SK-N-SH (cell line): ENCODE results near the gene HOXC6. TPM values are rescaled to one million over a fixed set of nuclear protein-coding genes. Genes with fewer than 3 reads are reported as not detected.

Experiments
- CTCF ChIA-PET: fragments of 300-600, 350-600 bp; formaldehyde crosslinking; extraction: SDS; loops from one replicate; lab custom pipeline; 2021; lab: Yijun Ruan, JAX
- POLR2A ChIA-PET: fragments of 350-600 bp; sonication (Branson Sonifier 250); formaldehyde crosslinking; extraction: SDS; loops from one replicate; lab custom pipeline; 2020; ENCODE audit warnings: antibody characterized with exemption, inconsistent platforms; lab: Yijun Ruan, JAX
- DNase-seq: peaks from one replicate; pipeline ENCODE4 v3.0.0; 2012
- H2AFZ ChIP-seq: fragments of 200-600 bp; sonication (generic); 2 replicates; pipeline ENCODE4 v1.8.1; 2016; ENCODE audit warnings: antibody characterized with exemption, mild to moderate bottlenecking, low read depth
- H3F3A ChIP-seq: fragments of 200-600 bp; sonication (generic); replicated peaks from 2 replicates; pipeline ENCODE3; 2016; ENCODE audit warnings: antibody characterized with exemption, mild to moderate bottlenecking; ENCODE audit not compliant: insufficient read depth
- H3K27ac ChIP-seq, 2 experiments: fragments of 200-500 bp in 1 of 2; fragments of 200-600 bp in 1 of 2; sonication (Bioruptor generic) in 1 of 2; sonication (generic), shearing (Covaris generic) in 1 of 2; 2 replicates each; pipeline versions ENCODE4 v1.5.1 to v1.6.1; 2014 to 2016; ENCODE audit warnings: low read depth in 2 of 2, inconsistent platforms in 1 of 2, low read length in 1 of 2, mild to moderate bottlenecking in 1 of 2, mixed read lengths in 1 of 2
- H3K27me3 ChIP-seq: fragments of 200-600 bp; sonication (generic), shearing (Covaris generic); 2 replicates; pipeline ENCODE4 v1.6.1; 2016; ENCODE audit warnings: mixed run types; ENCODE audit not compliant: insufficient read depth
- H3K36me3 ChIP-seq, 2 experiments: fragments of 200-500 bp in 1 of 2; fragments of 200-600 bp in 1 of 2; sonication (Bioruptor generic) in 1 of 2; sonication (generic) in 1 of 2; replicated peaks in 1 of 2; 2 replicates each; pipeline versions ENCODE3 to v1.5.1; 2014 to 2016; ENCODE audit warnings: low read length in 1 of 2, mild to moderate bottlenecking in 1 of 2; ENCODE audit not compliant: insufficient read depth in 2 of 2, control insufficient read depth in 1 of 2
- H3K4me1 ChIP-seq, 2 experiments: fragments of 200-500 bp in 1 of 2; fragments of 200-600 bp in 1 of 2; sonication (Bioruptor generic) in 1 of 2; sonication (generic), shearing (Covaris generic) in 1 of 2; 2 replicates each; pipeline versions ENCODE4 v1.5.1 to v1.6.1; 2014 to 2016; ENCODE audit warnings: low read depth in 1 of 2, low read length in 1 of 2, mixed run types in 1 of 2; ENCODE audit not compliant: insufficient read depth in 2 of 2, control insufficient read depth in 1 of 2
- H3K4me2 ChIP-seq: fragments of 200-600 bp; sonication (generic), shearing (Covaris generic); 2 replicates; pipeline ENCODE4 v1.6.1; 2017; ENCODE audit warnings: mixed run types
- H3K4me3 ChIP-seq, 2 experiments: fragments of 200-500 bp in 1 of 2; fragments of 200-600 bp in 1 of 2; sonication (Bioruptor generic) in 1 of 2; sonication (generic), shearing (Covaris generic) in 1 of 2; 2 replicates each; pipeline versions ENCODE4 v1.5.1 to v1.8.1; 2014 to 2016; ENCODE audit warnings: low read depth in 2 of 2, inconsistent platforms in 1 of 2, low read length in 1 of 2, mild to moderate bottlenecking in 1 of 2, mixed read lengths in 1 of 2, moderate library complexity in 1 of 2
- H3K79me2 ChIP-seq: fragments of 200-600 bp; sonication (generic); 2 replicates; pipeline ENCODE4 v1.8.1; 2017; ENCODE audit warnings: mild to moderate bottlenecking; ENCODE audit not compliant: insufficient read depth
- H3K9ac ChIP-seq: fragments of 200-600 bp; sonication (generic); 2 replicates; pipeline ENCODE4 v1.6.1; 2017; ENCODE audit warnings: mixed run types
- H3K9me2 ChIP-seq: fragments of 200-600 bp; sonication (generic); 2 replicates; pipeline ENCODE4 v1.6.1; 2017; ENCODE audit warnings: mixed run types
- H3K9me3 ChIP-seq: fragments of 200-600 bp; sonication (generic); 2 replicates; pipeline ENCODE4 v1.6.1; 2017; ENCODE audit warnings: mixed run types, mild to moderate bottlenecking, moderate library complexity
- H4K20me1 ChIP-seq: fragments of 200-600 bp; sonication (generic); 2 replicates; pipeline ENCODE4 v1.6.1; 2017; ENCODE audit warnings: mild to moderate bottlenecking, mixed run types; ENCODE audit not compliant: insufficient read depth
- EP300 ChIP-seq, 2 experiments: IDR thresholded peaks; 2 replicates each; pipeline versions ENCODE4 v1.4.0 to v1.6.1; 2012; ENCODE audit warnings: borderline replicate concordance in 1 of 2, low read depth in 1 of 2, low read length in 1 of 2
- FOXJ3 ChIP-seq: sonication (generic); formaldehyde crosslinking; IDR thresholded peaks from 2 replicates; pipeline ENCODE4 v1.5.1; 2020; ENCODE audit warnings: mild to moderate bottlenecking, missing genetic modification reagents
- FOXM1 ChIP-seq: IDR thresholded peaks from 2 replicates; pipeline ENCODE4 v1.4.0; 2012; ENCODE audit warnings: low read depth, mild to moderate bottlenecking
- GABPA ChIP-seq: IDR thresholded peaks from 2 replicates; pipeline ENCODE4 v1.4.0; 2012; ENCODE audit warnings: low read depth, mild to moderate bottlenecking
- JUND ChIP-seq: IDR thresholded peaks from 2 replicates; pipeline ENCODE4 v1.4.0; 2012
- MAX ChIP-seq: IDR thresholded peaks from 2 replicates; pipeline ENCODE4 v1.4.0; 2012; ENCODE audit warnings: low read depth
- MEF2A ChIP-seq: IDR thresholded peaks from 2 replicates; pipeline ENCODE4 v1.4.0; 2012; ENCODE audit warnings: low read depth, borderline replicate concordance
- MXI1 ChIP-seq: IDR thresholded peaks from 2 replicates; pipeline ENCODE4 v1.6.1; 2012; ENCODE audit warnings: mild to moderate bottlenecking, low read depth, low read length, improper control_type of control experiment
- NFIC ChIP-seq: IDR thresholded peaks from 2 replicates; pipeline ENCODE4 v1.4.0; 2012; ENCODE audit warnings: borderline replicate concordance
- POLR2AphosphoS5 ChIP-seq: IDR thresholded peaks from 2 replicates; pipeline ENCODE4 v1.6.1; 2012; ENCODE audit warnings: low read depth, low read length
- RFX5 ChIP-seq: IDR thresholded peaks from 2 replicates; pipeline ENCODE4 v1.6.1; 2012; ENCODE audit warnings: mild to moderate bottlenecking, improper control_type of control experiment, low read length
- RXRA ChIP-seq: IDR thresholded peaks from 2 replicates; pipeline ENCODE4 v1.4.0; 2012; ENCODE audit warnings: low read depth, mild to moderate bottlenecking, borderline replicate concordance
- SMC3 ChIP-seq: IDR thresholded peaks from 2 replicates; pipeline ENCODE4 v1.6.1; 2012; ENCODE audit warnings: low read depth, low read length, improper control_type of control experiment
- TCF12 ChIP-seq: IDR thresholded peaks from 2 replicates; pipeline ENCODE4 v1.4.0; 2012
- TEAD4 ChIP-seq: IDR thresholded peaks from 2 replicates; pipeline ENCODE4 v1.4.0; 2012; ENCODE audit warnings: mild to moderate bottlenecking, borderline replicate concordance; ENCODE audit not compliant: insufficient read depth
- WGBS: methylation state at CpG from one replicate; pipeline ENCODE4 v1.1.6; 2017; ENCODE audit warnings: low lambda C conversion rate; 5-methylcytosine and 5-hydroxymethylcytosine counted together
- polyA plus RNA-seq, 3 experiments: library from polyadenylated mRNA; depleted of rRNA; stranded (reverse); fragments of >200 nt; gene quantifications; 2 replicates each; pipeline ENCODE4 v1.2.3, GENCODE V29; 2012
- TF ChIP-seq, protein P1 (sequence below): IDR thresholded peaks from 2 replicates; pipeline ENCODE4 v1.4.0; 2012; ENCODE audit warnings: low read depth, borderline replicate concordance
- TF ChIP-seq, protein P2 (sequence below): fragments of 150-350 bp; IDR thresholded peaks from 2 replicates; pipeline ENCODE4 v1.6.1; 2017; ENCODE audit warnings: antibody characterized with exemption, low read length, low read depth, borderline replicate concordance
- TF ChIP-seq, protein P3 (sequence below): IDR thresholded peaks from 2 replicates; pipeline ENCODE4 v1.4.0; 2012; ENCODE audit warnings: low read depth, borderline replicate concordance

HOXC6 gene
- polyA plus RNA-seq, 1 of the 3 experiments (the other 2 are of a cell fraction) = 9.1 TPM

DNA sequence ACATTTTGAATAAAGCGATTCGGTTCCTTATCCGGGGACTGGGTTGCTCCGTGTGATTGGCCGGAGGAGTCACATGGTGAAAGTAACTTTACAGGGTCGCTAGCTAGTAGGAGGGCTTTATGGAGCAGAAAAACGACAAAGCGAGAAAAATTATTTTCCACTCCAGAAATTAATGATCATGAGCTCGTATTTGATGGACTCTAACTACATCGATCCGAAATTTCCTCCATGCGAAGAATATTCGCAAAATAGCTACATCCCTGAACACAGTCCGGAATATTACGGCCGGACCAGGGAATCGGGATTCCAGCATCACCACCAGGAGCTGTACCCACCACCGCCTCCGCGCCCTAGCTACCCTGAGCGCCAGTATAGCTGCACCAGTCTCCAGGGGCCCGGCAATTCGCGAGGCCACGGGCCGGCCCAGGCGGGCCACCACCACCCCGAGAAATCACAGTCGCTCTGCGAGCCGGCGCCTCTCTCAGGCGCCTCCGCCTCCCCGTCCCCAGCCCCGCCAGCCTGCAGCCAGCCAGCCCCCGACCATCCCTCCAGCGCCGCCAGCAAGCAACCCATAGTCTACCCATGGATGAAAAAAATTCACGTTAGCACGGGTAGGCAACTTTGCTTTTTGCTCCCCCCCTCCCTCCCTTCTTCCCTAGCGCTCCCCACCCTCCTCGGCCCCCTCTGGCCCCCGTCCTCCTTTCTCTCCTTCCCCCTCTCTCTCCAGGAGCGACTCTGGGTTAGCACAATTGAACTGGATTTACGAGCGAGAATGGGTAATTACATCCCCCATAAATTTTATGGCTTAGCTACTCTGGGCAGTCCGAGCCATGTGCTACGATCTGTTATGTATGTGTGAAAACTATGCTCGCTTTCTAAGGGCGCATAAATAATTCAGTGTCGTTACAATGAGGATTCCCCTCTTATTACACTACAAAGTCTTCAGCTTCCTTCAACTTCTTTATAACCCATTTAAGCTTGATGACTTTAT is 25.8 kb downstream of the HOXC6 start, which contains the start of gene HOXC4 (continued):
- TF ChIP-seq, protein P1, sequence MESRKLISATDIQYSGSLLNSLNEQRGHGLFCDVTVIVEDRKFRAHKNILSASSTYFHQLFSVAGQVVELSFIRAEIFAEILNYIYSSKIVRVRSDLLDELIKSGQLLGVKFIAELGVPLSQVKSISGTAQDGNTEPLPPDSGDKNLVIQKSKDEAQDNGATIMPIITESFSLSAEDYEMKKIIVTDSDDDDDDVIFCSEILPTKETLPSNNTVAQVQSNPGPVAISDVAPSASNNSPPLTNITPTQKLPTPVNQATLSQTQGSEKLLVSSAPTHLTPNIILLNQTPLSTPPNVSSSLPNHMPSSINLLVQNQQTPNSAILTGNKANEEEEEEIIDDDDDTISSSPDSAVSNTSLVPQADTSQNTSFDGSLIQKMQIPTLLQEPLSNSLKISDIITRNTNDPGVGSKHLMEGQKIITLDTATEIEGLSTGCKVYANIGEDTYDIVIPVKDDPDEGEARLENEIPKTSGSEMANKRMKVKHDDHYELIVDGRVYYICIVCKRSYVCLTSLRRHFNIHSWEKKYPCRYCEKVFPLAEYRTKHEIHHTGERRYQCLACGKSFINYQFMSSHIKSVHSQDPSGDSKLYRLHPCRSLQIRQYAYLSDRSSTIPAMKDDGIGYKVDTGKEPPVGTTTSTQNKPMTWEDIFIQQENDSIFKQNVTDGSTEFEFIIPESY = no peak
- TF ChIP-seq, protein P2, sequence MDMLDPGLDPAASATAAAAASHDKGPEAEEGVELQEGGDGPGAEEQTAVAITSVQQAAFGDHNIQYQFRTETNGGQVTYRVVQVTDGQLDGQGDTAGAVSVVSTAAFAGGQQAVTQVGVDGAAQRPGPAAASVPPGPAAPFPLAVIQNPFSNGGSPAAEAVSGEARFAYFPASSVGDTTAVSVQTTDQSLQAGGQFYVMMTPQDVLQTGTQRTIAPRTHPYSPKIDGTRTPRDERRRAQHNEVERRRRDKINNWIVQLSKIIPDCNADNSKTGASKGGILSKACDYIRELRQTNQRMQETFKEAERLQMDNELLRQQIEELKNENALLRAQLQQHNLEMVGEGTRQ = peak; percentile 65
- TF ChIP-seq MEF2A (no peak), FOXJ3 (CRISPR knock-in tag) (no peak), POLR2AphosphoS5 (no peak; the same call in 1 of the 2 replicates), RFX5 (no peak), MXI1 (peak; percentile 66), FOXM1 (no peak), TEAD4 (no peak), GABPA (no peak), EP300 (IDR thresholded peaks at IDR 0.05; ENCODE audit: borderline replicate concordance in 1 of 2, low read depth in 1 of 2, low read length in 1 of 2) (no peak), NFIC (no peak), SMC3 (no peak)

DNA sequence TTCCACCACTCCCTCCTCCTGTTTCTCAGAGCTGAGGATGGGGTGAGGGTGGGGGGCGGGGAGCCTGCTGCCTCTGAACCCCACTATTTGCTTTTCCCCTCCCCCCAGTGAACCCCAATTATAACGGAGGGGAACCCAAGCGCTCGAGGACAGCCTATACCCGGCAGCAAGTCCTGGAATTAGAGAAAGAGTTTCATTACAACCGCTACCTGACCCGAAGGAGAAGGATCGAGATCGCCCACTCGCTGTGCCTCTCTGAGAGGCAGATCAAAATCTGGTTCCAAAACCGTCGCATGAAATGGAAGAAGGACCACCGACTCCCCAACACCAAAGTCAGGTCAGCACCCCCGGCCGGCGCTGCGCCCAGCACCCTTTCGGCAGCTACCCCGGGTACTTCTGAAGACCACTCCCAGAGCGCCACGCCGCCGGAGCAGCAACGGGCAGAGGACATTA is 26.5 kb downstream of the HOXC6 start:
- peaks cover 8% of the 10 kb centered on the region for H3F3A ChIP-seq
- H3K9ac ChIP-seq = peak overlapping the region; percentile 81
- peak overlapping the region in 1 of 2 experiments; percentile 96; a peak in 2 of 4 replicates for H3K27ac ChIP-seq
- H3K4me2 ChIP-seq = peak overlapping the region; percentile 86
- H3K9me2 ChIP-seq = no peaks in the 10 kb centered on the region
- H3K27me3 ChIP-seq = no peaks in the 10 kb centered on the region
- no peaks in the 10 kb centered on the region for H4K20me1 ChIP-seq
- POLR2A ChIA-PET = interaction anchor here (0.6 to 3.6 kb wide), 7 partner anchors 19 to 134 kb away, joined by 3 to 25 read pairs (median 13); partner anchors contain the start of genes HOXC5 and SMUG1
- H3K4me3 ChIP-seq = peak overlapping the region; percentile 82 to 85
- H3K79me2 ChIP-seq = peaks cover 25% of the 10 kb centered on the region
- peak overlapping the region; percentile 88 for H2AFZ ChIP-seq
- H3K9me3 ChIP-seq = no peaks in the 10 kb centered on the region
- CTCF ChIA-PET = interaction anchor here (0.8 to 5.0 kb wide), 12 partner anchors 10 to 153 kb away, joined by 3 to 45 read pairs (median 5); partner anchors contain the start of gene HOXC5
- 18% methylated on average over 24 of the region's 24 CpGs for WGBS
- DNase-seq = peak; percentile 60
- H3K36me3 ChIP-seq = peaks cover 0 to 6% of the 10 kb centered on the region in 2 experiments
- H3K4me1 ChIP-seq = peaks cover 15 to 37% of the 10 kb centered on the region in 2 experiments; a peak in 3 of 4 replicates
- TF ChIP-seq TCF12 (no peak), FOXM1 (no peak), MXI1 (no peak; the same call in 1 of the 2 replicates), JUND (no peak), RXRA (no peak), MAX (no peak)
- TF ChIP-seq, protein P3, sequence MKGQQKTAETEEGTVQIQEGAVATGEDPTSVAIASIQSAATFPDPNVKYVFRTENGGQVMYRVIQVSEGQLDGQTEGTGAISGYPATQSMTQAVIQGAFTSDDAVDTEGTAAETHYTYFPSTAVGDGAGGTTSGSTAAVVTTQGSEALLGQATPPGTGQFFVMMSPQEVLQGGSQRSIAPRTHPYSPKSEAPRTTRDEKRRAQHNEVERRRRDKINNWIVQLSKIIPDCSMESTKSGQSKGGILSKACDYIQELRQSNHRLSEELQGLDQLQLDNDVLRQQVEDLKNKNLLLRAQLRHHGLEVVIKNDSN = no peak
- TF ChIP-seq, protein P1 = no peak
- TF ChIP-seq, protein P2 = no peak
